Activated CD4-positive, alpha-beta T cell treated with anti-CD3 and anti-CD28 coated beads for 1 hour (primary cell): ENCODE results near the gene C16orf89.
"Not testable (repeated sequence)": the region's sequence is repeated elsewhere in the genome, so short reads cannot be mapped to it uniquely, and the experiment has no call there.

Experiments
- DNase-seq: peaks from one replicate; pipeline ENCODE4 v3.0.0-alpha.2; 2020

The C16orf89 gene

DNA sequence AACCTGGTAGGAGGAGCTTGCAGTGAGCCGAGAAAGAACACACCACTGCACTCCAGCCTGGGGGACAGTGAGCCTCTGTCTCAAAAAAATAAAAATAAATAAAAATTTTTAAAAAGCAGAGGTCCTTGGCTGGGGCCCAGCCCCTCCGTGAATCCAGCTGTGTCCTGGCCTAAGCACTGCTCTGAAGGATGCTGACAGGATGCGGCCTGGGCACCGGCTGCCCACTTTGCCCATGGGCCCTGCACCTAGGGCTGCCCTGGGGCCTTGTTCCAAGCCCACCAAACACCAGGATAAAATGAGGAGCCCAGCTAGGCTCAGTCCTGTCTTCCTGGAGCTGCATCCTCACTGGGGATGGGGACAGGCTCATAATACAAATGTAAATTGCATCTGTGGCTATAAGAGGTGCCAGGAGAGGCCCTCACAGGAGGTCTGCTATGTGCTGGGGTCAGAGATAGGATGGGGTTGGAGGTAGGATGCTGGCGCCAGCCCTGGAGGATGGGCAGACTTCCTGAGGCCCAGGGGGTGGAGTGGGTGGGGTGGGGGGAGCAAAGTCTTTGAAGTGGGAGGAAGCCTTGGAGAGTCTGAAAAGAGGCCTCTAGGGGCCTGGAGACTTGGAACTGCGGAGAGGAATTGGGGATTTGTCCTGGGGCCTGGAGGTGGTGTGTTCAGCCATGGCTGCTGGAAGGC lies 6.2 kb downstream of the C16orf89 start:
- DNase-seq: no peak

- no peak for DNase-seq
Observed at GRCh38 chr16:5058476-5058875, 7.3 kb downstream of the C16orf89 start.

- DNase-seq: peak; percentile 15
Observed at GRCh38 chr16:5056352-5056751, 9.4 kb downstream of the C16orf89 start.

GRCh38 chr16:5054876-5055865 lies 10.6 kb downstream of the C16orf89 start:
- no peak for DNase-seq

- no peak for DNase-seq
Observed at GRCh38 chr16:5046914-5047313, 18.8 kb downstream of the C16orf89 start.

GRCh38 chr16:5045499-5046115 lies 20.1 kb downstream of the C16orf89 start:
- DNase-seq: no peak

DNA sequence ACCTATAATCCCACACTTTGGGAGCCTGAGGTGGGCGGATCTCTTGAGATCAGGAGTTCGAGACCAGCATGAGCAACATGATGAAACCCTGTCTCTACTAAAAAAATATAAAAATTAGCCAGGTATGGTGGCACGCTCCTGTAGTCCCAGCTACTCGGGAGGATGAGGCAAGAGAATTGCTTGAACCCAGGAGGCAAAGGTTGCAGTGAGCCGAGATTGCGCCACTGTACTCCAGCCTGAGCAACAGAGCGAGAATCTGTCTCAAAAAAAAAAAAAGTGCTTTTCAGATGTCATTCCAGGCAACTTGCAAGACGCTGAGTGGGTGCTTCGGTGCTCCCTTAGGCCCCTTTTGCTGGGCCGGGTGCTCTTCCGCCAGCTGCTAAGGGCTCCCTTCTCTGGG lies 21.2 kb downstream of the C16orf89 start:
- DNase-seq: not testable (repeated sequence)

GRCh38 chr16:5044011-5044540 lies 21.7 kb downstream of the C16orf89 start:
- DNase-seq: no peak

DNA sequence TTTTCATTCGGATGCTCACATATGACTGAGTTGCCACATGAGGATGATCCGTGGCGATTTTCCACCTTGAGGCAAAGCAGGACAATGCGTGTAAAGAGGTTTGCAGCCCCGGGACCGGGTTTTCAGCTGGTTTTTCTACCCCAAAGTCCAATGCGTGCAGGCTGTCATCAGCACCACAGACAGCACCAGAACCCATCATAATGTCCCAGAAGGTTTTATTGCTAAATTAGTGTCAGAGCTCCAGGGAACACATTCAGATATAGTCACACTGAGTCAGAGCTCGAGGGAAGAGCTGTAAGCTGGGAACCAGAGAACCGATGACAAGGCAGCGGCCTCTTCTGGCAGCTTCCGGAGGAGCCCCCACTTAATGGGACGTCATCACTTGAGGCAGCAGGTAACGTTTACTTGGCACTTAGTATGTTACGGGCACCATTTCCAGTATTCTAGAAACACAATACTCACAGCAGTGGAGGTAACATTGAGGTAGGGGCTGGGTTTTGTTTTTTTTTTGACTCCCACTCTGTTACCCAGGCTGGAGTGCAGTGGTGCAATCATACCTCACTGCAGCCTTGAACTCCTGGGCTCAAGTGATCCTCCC lies 23.1 kb downstream of the C16orf89 start:
- DNase-seq: no peak

GRCh38 chr16:5041600-5042133 lies 24.1 kb downstream of the C16orf89 start:
- DNase-seq: no peak

GRCh38 chr16:5040451-5040850 lies 25.3 kb downstream of the C16orf89 start:
- no peak for DNase-seq

- DNase-seq: no peak
Observed at GRCh38 chr16:5036228-5037156, 29.3 kb downstream of the C16orf89 start.

- no peak for DNase-seq
Observed at GRCh38 chr16:5035909-5036227, 29.9 kb downstream of the C16orf89 start.

- no peak for DNase-seq
Observed at GRCh38 chr16:5034167-5034523, 31.6 kb downstream of the C16orf89 start.

- peak; percentile 76 for DNase-seq
Observed at GRCh38 chr16:5033256-5034166, 32.2 kb downstream of the C16orf89 start, which contains the start of gene NAGPA. NAGPA (minus strand) TSS chr16:5033935; CDS start chr16:5033914, 21 bp downstream.

DNA sequence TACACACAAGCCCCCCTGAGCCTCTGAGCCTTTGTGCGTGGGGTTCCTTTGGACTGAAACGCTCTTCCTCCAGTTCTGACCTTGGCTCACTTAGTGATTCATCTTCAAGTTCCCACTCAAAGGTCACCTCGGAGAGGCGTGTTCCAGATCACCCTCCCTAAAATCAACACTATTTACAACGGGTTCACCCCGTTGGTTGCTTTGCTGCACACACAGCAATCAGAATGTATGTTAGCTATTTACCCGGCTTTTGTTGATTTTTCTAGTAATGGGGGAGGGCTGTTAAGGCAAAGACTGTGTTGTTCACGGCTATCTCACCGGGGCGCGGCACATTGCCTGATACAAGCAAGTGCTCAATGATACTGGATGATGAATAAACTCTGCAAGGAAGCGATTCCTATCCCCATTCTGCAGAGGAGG lies 33.0 kb downstream of the C16orf89 start:
- DNase-seq: no peak

- no peak for DNase-seq
Observed at GRCh38 chr16:5031601-5032000, 34.2 kb downstream of the C16orf89 start.

DNA sequence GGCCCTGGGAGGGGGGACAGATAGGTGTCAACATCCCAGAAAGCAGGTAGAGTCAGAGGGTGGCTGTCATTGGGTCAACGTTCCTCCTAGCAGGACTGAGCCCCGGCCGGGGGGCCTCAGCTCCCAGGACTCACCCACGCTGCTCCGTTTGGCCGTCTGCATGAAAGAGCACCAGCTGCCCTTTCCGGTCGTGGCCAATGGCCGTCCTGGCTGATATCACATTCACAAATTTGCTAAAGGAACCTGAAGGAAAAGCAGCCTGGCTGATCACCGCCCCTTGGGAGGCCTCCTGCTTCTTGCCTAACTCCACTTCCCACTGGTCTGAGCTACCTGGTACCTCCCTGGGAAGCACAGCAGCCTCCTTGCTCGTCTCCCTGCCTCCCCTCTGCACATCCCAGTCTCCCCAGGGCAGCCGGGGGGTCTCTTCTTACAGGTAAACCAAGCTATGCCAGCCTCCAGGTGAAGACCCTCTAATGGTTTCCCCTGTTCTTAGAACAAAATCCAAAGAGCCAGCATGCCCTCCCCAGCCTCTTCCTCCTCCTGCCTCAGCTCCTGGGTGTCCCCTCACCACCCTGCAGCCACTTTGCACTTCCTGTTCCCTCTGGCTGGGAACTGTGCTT lies 35.4 kb downstream of the C16orf89 start:
- no peak for DNase-seq

DNA sequence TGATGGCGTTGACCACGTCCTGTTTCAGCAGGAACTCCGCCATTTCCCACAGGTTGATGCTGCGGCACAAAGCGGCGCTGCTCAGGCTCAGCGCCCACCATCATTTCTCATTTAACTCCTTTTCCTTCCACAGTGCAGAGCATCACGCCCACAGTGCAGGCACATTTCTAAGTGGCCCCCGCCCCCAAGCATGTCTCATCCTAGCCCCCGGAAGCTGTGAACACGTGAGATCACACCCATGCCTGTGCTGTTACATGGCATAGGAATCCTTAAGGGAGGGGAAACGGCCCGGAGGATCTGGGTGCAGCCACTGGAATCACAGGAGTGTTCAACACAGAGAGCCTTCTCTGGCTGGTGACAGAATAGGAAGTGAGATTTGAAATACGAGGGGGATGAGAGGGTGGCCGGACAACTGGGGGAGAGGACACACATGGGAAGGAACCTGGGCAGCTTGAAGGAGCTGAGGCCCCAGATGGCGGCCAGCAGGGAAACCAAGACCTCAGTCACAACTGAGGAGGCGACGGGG lies 36.7 kb downstream of the C16orf89 start:
- no peak for DNase-seq
